ENCODE data around the gene RAB7A. TPM values are rescaled to one million over a fixed set of nuclear protein-coding genes. Genes with fewer than 3 reads are reported as not detected.

The RAB7A gene
- total RNA-seq, 1 donor from 2014 or later = 338 TPM

- Mint-ChIP-seq H3K27me3 (peaks cover 5% of the 10 kb centered on the region), H3K36me3 (ENCODE audit: low read depth) (no peaks in the 10 kb centered on the region), H3K4me1 (peaks cover 21% of the 10 kb centered on the region), H3K9me3 (no peaks in the 10 kb centered on the region), H3K4me3 (no peak overlapping the region), H3K27ac (peak overlapping the region; percentile 29)
- intact Hi-C loops (cut with micrococcal nuclease) = no loop called here
- DNase-seq = no peak
These were observed 116.2 kb downstream of the RAB7A start for GRCh38 chr3:128841926-128842920.

DNA sequence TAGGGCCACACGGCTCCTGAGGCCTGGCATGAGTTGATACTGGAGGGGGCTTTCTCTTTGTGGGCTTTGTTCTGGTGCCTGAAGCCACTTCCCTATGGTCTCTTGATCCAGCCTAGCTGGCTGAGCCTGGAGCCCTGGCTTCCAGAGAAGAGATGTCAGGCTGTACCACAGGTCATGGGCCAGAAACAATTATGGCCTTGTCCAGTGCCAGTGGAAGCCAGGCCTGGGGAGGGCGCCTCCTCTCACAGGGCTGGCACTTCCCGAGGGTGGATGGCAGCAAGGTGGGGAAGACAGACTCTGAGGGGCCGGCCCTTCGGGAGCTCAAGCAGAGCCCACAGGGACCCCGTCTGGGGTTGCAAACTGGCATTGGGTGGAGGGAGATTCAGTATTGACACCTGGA lies 118.5 kb downstream of the RAB7A start:
- intact Hi-C loops (cut with micrococcal nuclease) = no loop called here
- DNase-seq = no peak
- Mint-ChIP-seq H3K36me3 (ENCODE audit: low read depth) (no peaks in the 10 kb centered on the region), H3K27me3 (peaks cover 5% of the 10 kb centered on the region), H3K9me3 (no peaks in the 10 kb centered on the region), H3K27ac (no peak overlapping the region), H3K4me3 (no peak overlapping the region), H3K4me1 (peaks cover 21% of the 10 kb centered on the region)

GRCh38 chr3:128845119-128845777 lies 119.3 kb downstream of the RAB7A start:
- no peak for DNase-seq
- H3K27ac Mint-ChIP-seq = peak overlapping the region; percentile 61
- H3K4me3 Mint-ChIP-seq = peak overlapping the region; percentile 69
- H3K4me1 Mint-ChIP-seq = peaks cover 21% of the 10 kb centered on the region
- intact Hi-C loops (cut with micrococcal nuclease) = no loop called here
- H3K36me3 Mint-ChIP-seq (ENCODE audit: low read depth) = no peaks in the 10 kb centered on the region
- H3K27me3 Mint-ChIP-seq = peaks cover 5% of the 10 kb centered on the region
- no peaks in the 10 kb centered on the region for H3K9me3 Mint-ChIP-seq

DNA sequence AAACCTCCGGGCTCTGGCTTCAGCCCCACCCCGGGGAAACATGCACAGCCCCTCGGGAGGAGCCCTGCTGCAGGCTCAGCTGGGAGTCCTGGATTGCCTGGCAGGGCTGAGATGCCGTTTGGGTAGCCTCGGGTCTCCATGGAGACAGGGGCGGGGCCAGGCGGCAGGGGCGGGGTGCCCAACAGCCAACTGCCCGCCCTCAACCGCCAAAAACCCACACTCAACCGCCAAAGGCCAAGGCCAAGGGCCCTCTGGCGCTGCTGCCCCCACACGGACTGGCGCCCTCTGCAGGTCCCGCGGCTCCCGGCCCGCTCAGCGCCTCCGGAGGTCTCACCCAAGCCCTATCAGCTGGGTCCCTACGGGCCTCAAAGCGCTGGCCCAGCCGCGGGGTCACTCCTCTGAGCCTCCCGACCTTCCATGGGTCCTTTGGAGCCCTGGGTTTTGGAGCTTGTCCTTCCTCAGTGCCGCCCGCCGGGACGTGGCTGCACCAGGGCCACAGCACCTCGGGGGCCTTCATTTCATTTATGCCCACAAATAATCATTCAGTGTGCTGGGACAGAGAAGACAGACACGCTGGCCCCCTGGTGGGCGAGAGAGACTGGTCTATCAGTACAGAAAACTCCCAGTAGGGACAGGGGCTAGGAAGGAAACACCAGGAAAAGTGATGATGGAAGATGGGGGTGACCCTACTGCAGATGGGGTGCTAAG lies 119.9 kb downstream of the RAB7A start:
- Mint-ChIP-seq H3K4me1 (peaks cover 18% of the 10 kb centered on the region), H3K4me3 (peak overlapping the region; percentile 69), H3K9me3 (no peaks in the 10 kb centered on the region), H3K27me3 (no peaks in the 10 kb centered on the region), H3K36me3 (ENCODE audit: low read depth) (no peaks in the 10 kb centered on the region), H3K27ac (peak overlapping the region; percentile 88)
- DNase-seq = peak; percentile 94
- intact Hi-C loops (cut with micrococcal nuclease) = loop anchor here (1.0 to 2.0 kb wide), 5 partner anchors 33 to 229 kb away; partner anchors contain the start of gene ACAD9

DNA sequence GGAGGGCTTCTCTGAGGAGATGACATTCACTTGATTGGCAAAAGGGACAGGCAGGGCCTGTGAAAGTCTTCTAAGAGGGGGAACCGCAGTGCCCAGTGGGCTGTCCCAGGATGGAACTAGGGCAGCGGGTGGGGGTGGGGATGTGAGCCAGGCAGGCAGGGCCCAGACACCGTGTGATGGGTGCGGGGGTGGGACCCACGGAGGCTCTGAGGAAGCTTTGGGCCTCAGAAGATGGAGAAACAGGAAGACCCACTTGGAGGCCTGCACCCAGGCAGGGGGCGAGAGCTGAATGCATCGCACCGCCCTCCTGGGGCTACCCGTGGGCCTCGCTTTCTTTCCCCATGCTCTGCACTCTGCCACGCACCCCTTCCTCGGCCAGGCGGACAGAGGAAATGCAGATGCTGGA lies 120.5 kb downstream of the RAB7A start:
- DNase-seq = no peak
- intact Hi-C loops (cut with micrococcal nuclease) = loop anchor here (1.0 to 2.0 kb wide), 5 partner anchors 32 to 229 kb away; partner anchors contain the start of gene ACAD9
- Mint-ChIP-seq H3K9me3 (no peaks in the 10 kb centered on the region), H3K27me3 (no peaks in the 10 kb centered on the region), H3K4me3 (peak overlapping the region; percentile 69), H3K4me1 (peaks cover 18% of the 10 kb centered on the region), H3K27ac (peak overlapping the region; percentile 88), H3K36me3 (ENCODE audit: low read depth) (no peaks in the 10 kb centered on the region)

DNA sequence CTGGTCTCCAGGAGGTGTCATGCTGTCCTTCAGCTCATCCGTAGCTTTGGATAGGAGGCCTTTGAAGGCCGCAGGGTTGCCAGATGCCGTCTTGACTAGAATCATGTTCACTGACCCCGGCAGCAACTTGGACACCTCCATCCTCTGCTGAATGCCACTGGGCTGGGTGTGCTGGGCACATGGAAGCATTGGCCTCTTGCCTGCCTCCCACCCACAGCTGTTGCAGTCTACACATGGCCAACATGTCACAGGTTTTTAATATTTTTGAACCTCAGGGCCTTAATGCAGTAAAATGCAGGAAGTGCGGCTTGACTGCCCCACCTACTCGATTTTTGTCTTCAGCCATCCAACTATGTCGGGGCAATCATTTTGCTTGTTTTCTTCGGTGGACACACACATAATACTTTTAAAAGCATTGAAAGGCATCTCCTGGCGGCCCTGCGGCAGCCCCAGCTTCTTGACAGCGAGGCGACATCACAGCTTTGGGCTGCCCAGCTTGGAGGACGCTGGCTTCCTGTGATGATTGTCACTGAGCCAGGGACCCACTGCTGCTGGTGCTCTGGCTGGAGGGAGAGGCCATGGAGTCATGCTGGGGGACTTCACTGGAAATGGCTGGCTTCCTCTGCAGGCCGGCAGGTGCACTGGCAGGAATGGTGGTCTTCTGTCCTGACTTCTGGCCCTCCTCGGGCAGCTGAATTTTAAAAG lies 121.8 kb downstream of the RAB7A start:
- Mint-ChIP-seq H3K4me3 (no peak overlapping the region), H3K9me3 (no peaks in the 10 kb centered on the region), H3K27ac (no peak overlapping the region), H3K27me3 (no peaks in the 10 kb centered on the region), H3K36me3 (ENCODE audit: low read depth) (no peaks in the 10 kb centered on the region), H3K4me1 (peaks cover 18% of the 10 kb centered on the region)
- no peak for DNase-seq
- intact Hi-C loops (cut with micrococcal nuclease) = loop anchor here (2.0 kb wide), 2 partner anchors 31 to 53 kb away; partner anchors contain the start of gene ACAD9

DNA sequence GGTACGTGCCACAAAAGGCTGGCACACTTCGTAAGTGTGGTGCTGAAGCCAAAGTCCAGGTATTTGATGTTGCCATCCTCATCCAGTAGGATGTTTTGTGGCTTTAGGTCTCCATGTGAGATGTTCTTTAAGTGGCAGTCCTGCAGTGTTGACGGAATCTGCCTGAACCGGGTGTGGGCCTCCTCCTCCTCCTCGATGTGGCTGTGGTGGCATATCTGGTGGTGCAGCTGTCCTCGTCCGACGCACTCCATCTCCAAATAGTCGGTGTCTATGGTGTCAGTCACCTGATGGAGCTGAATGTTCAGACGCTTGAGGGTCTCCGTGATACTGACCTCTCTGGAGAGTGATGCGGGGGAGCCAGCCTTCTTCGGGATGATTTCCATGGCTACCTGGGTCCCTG lies 123.0 kb downstream of the RAB7A start:
- Mint-ChIP-seq H3K4me1 (peaks cover 18% of the 10 kb centered on the region), H3K4me3 (no peak overlapping the region), H3K27ac (no peak overlapping the region), H3K27me3 (no peaks in the 10 kb centered on the region), H3K36me3 (ENCODE audit: low read depth) (no peaks in the 10 kb centered on the region), H3K9me3 (peaks cover 3% of the 10 kb centered on the region)
- DNase-seq = no peak
- intact Hi-C loops (cut with micrococcal nuclease) = no loop called here

GRCh38 chr3:128849911-128850455 lies 124.0 kb downstream of the RAB7A start:
- Mint-ChIP-seq H3K36me3 (ENCODE audit: low read depth) (no peaks in the 10 kb centered on the region), H3K9me3 (peaks cover 10% of the 10 kb centered on the region), H3K4me1 (peaks cover 15% of the 10 kb centered on the region), H3K27me3 (no peaks in the 10 kb centered on the region), H3K27ac (no peak overlapping the region), H3K4me3 (no peak overlapping the region)
- DNase-seq = no peak
- intact Hi-C loops (cut with micrococcal nuclease) = no loop called here

GRCh38 chr3:128850544-128850943 lies 124.6 kb downstream of the RAB7A start:
- no peak overlapping the region for H3K27ac Mint-ChIP-seq
- H3K36me3 Mint-ChIP-seq (ENCODE audit: low read depth) = no peaks in the 10 kb centered on the region
- no peak overlapping the region for H3K4me3 Mint-ChIP-seq
- H3K27me3 Mint-ChIP-seq = no peaks in the 10 kb centered on the region
- H3K9me3 Mint-ChIP-seq = peaks cover 10% of the 10 kb centered on the region
- DNase-seq = no peak
- intact Hi-C loops (cut with micrococcal nuclease) = no loop called here
- peaks cover 10% of the 10 kb centered on the region for H3K4me1 Mint-ChIP-seq

GRCh38 chr3:128851601-128852000 lies 125.6 kb downstream of the RAB7A start:
- no peaks in the 10 kb centered on the region for H3K27me3 Mint-ChIP-seq
- H3K4me3 Mint-ChIP-seq = no peak overlapping the region
- intact Hi-C loops (cut with micrococcal nuclease) = no loop called here
- no peaks in the 10 kb centered on the region for H3K36me3 Mint-ChIP-seq (ENCODE audit: low read depth)
- H3K27ac Mint-ChIP-seq = no peak overlapping the region
- peaks cover 5% of the 10 kb centered on the region for H3K4me1 Mint-ChIP-seq
- DNase-seq = no peak
- peaks cover 10% of the 10 kb centered on the region for H3K9me3 Mint-ChIP-seq

DNA sequence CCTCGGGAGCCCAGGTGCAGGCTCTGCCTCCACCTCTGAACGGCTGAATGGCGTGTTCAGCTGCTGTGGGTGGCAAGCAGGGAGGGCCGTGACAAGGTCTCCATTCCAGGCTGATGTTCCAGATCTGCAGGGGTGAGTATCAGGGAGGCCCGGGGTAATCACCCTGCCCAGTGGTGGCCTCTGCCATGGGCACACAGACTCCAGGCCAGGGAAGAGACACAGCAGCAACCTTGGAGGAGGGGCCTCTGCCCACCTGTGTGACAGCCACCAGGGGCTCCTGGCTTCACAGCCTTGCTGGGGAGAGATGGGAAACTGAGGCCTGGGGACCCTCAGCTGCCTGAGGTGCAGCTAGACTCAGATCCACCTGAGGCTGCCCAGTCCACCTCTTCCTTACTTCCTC lies 127.8 kb downstream of the RAB7A start:
- no peak overlapping the region for H3K27ac Mint-ChIP-seq
- peaks cover 10% of the 10 kb centered on the region for H3K9me3 Mint-ChIP-seq
- intact Hi-C loops (cut with micrococcal nuclease) = no loop called here
- no peaks in the 10 kb centered on the region for H3K4me1 Mint-ChIP-seq
- H3K36me3 Mint-ChIP-seq (ENCODE audit: low read depth) = no peaks in the 10 kb centered on the region
- DNase-seq = no peak
- no peak overlapping the region for H3K4me3 Mint-ChIP-seq
- no peaks in the 10 kb centered on the region for H3K27me3 Mint-ChIP-seq

DNA sequence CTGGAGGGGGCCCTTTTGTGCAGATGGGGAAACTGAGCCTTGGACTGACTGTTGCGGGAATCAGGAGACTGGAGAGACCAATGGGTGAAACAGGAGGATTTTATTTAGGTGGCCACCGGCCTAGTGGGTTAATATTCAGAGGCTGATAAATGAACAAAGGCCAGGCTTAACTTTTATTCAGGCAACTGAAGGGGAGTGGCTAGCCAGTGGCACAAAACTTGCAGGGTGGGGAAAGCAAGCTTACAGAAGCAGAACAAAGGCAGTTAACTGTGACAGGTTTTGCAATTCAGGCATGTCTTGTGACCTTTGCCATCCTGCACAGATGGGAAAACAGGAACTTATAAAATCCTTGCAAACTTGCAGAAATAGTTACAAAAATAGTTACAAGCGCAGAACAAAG lies 128.5 kb downstream of the RAB7A start:
- Mint-ChIP-seq H3K36me3 (ENCODE audit: low read depth) (no peaks in the 10 kb centered on the region), H3K27me3 (no peaks in the 10 kb centered on the region), H3K4me1 (no peaks in the 10 kb centered on the region), H3K9me3 (peaks cover 13% of the 10 kb centered on the region), H3K27ac (no peak overlapping the region), H3K4me3 (no peak overlapping the region)
- intact Hi-C loops (cut with micrococcal nuclease) = no loop called here
- no peak for DNase-seq

DNA sequence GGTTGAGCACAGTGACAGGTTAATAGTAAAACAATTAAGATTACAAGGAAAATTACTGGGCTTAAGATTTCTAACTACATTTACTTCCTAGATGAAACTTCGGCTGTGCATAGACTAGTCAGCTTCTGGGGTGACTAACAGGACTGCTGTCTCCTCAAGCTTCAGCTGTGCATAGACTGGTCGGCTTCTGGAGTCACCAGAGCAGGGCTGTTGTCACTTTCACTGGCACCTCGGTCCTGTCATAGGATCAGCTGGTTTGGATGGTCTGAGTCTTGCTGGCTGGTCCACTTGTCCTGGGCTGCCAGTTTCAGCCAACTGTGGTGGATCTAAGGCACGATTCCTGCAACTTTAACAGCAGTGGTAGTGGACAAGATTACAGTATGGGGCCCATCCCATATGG lies 129.6 kb downstream of the RAB7A start:
- Mint-ChIP-seq H3K4me3 (no peak overlapping the region), H3K9me3 (peaks cover 18% of the 10 kb centered on the region), H3K27me3 (no peaks in the 10 kb centered on the region), H3K4me1 (no peaks in the 10 kb centered on the region), H3K36me3 (ENCODE audit: low read depth) (peaks cover 2% of the 10 kb centered on the region), H3K27ac (no peak overlapping the region)
- intact Hi-C loops (cut with micrococcal nuclease) = no loop called here
- no peak for DNase-seq
